HepG2 (cell line): Measurements from ENCODE around the gene PCBP2. TPM values are rescaled to one million over a fixed set of nuclear protein-coding genes. Genes with fewer than 3 reads are reported as not detected.

Source experiments
- CCAR2 ChIP-seq: fragments of 200-400 bp; formaldehyde crosslinking; optimal IDR thresholded peaks from 2 replicates; pipeline ENCODE3; 2018; ENCODE audit warnings: low read depth, mild to moderate bottlenecking, low read length, moderate library complexity
- FOXO1 ChIP-seq: sonication (generic); formaldehyde crosslinking; IDR thresholded peaks from 2 replicates; pipeline ENCODE4 v1.4.0; 2020; ENCODE audit warnings: missing genetic modification reagents
- IKZF4 ChIP-seq: sonication (generic); formaldehyde crosslinking; IDR thresholded peaks from 2 replicates; pipeline ENCODE4 v1.5.1; 2020; ENCODE audit warnings: borderline replicate concordance, mild to moderate bottlenecking, low read depth, missing genetic modification reagents; ENCODE audit errors: not compliant biosample characterization
- MAZ ChIP-seq, 2 experiments: sonication (generic) in 1 of 2; formaldehyde crosslinking in 1 of 2; IDR thresholded peaks; 2 replicates each; pipeline versions ENCODE4 v1.5.0 to v1.6.1; 2012 to 2020; ENCODE audit warnings: low read depth in 2 of 2, mild to moderate bottlenecking in 2 of 2, borderline replicate concordance in 1 of 2, improper control_type of control experiment in 1 of 2, low read length in 1 of 2, missing genetic modification reagents in 1 of 2, moderate library complexity in 1 of 2
- SUZ12 ChIP-seq: fragments of 150-350 bp; IDR thresholded peaks from 2 replicates; pipeline ENCODE4 v1.6.1; 2014; ENCODE audit warnings: low read depth, low read length
- TBX3 ChIP-seq: fragments of 450-650 bp; IDR thresholded peaks from 2 replicates; pipeline ENCODE4 v1.6.1; 2017; ENCODE audit warnings: antibody characterized with exemption, mild to moderate bottlenecking, inconsistent platforms, borderline replicate concordance
- TP53 ChIP-seq: sonication (generic); formaldehyde crosslinking; conservative IDR thresholded peaks from 2 replicates; pipeline ENCODE4 v1.4.0; 2020; ENCODE audit warnings: missing genetic modification reagents
- WIZ ChIP-seq: sonication (generic); formaldehyde crosslinking; IDR thresholded peaks from 2 replicates; pipeline ENCODE4 v1.5.1; 2020; ENCODE audit warnings: mild to moderate bottlenecking, missing genetic modification reagents
- ZFP82 ChIP-seq: sonication (generic); formaldehyde crosslinking; IDR thresholded peaks from 2 replicates; pipeline ENCODE4 v1.5.1; 2020; ENCODE audit warnings: mild to moderate bottlenecking, missing genetic modification reagents, borderline replicate concordance
- ZNF773 ChIP-seq: sonication (generic); formaldehyde crosslinking; IDR thresholded peaks from 2 replicates; pipeline ENCODE4 v1.4.0; 2020; ENCODE audit warnings: missing genetic modification reagents, borderline replicate concordance
- ZSCAN22 ChIP-seq: sonication (generic); formaldehyde crosslinking; IDR thresholded peaks from 2 replicates; pipeline ENCODE4 v1.4.0; 2020; ENCODE audit warnings: mild to moderate bottlenecking, missing genetic modification reagents
- ZSCAN25 ChIP-seq: sonication (generic); formaldehyde crosslinking; IDR thresholded peaks from 2 replicates; pipeline ENCODE4 v1.8.0; 2022; ENCODE audit warnings: mild to moderate bottlenecking, missing genetic modification reagents
- polyA plus RNA-seq, 8 experiments: library from polyadenylated mRNA; depleted of rRNA in 3 of 8; stranded (reverse) in 7 of 8; unstranded in 1 of 8; fragments of >200 nt; fragmentation: Illumina TruSeq in 4 of 8; extraction: Trizol in 4 of 8; gene quantifications; 2 replicates each; pipeline versions ENCODE4 v1.2.1 to v1.2.3, GENCODE V29; 2011 to 2016; ENCODE audit warnings: low read depth in 4 of 8, missing spikeins in 1 of 8, mixed read lengths in 1 of 8; ENCODE audit not compliant: insufficient read depth in 1 of 8
- total RNA-seq, 5 experiments: library from RNA; depleted of rRNA; stranded (reverse); fragments of >200 nt; fragmentation: Illumina TruSeq; extraction: Trizol; gene quantifications; 2 replicates each; pipeline ENCODE4 v1.2.3, GENCODE V29; 2016; ENCODE audit warnings: low read depth in 1 of 5
- TF ChIP-seq, protein P1 (sequence below): sonication (generic); formaldehyde crosslinking; IDR thresholded peaks from 2 replicates; pipeline ENCODE4 v1.9.0; 2022; ENCODE audit warnings: low read depth, missing genetic modification reagents
- TF ChIP-seq, protein P2 (sequence below): IDR thresholded peaks from 2 replicates; pipeline ENCODE4 v1.6.1; 2012; ENCODE audit warnings: inconsistent platforms
- TF ChIP-seq, protein P3 (sequence below): sonication (generic); formaldehyde crosslinking; IDR thresholded peaks from 2 replicates; pipeline ENCODE4 v1.9.0; 2021; ENCODE audit warnings: missing genetic modification reagents, mild to moderate bottlenecking, borderline replicate concordance
- TF ChIP-seq, protein P4 (sequence below): IDR thresholded peaks from 2 replicates; pipeline ENCODE4 v1.6.1; 2016
- TF ChIP-seq, protein P5 (sequence below): sonication (generic); formaldehyde crosslinking; IDR thresholded peaks from 2 replicates; pipeline ENCODE4 v1.9.0; 2022; ENCODE audit warnings: missing genetic modification reagents, mild to moderate bottlenecking, borderline replicate concordance
- TF ChIP-seq, protein P6 (sequence below): sonication (generic); formaldehyde crosslinking; IDR thresholded peaks from 2 replicates; pipeline ENCODE4 v1.5.0; 2020; ENCODE audit warnings: missing genetic modification reagents, mild to moderate bottlenecking, borderline replicate concordance

PCBP2 gene
- total and polyA plus RNA-seq, 2 of the 13 experiments (the other 11 are each of a cell fraction or from before 2014, with no cell fraction given): 154 to 345 TPM

DNA sequence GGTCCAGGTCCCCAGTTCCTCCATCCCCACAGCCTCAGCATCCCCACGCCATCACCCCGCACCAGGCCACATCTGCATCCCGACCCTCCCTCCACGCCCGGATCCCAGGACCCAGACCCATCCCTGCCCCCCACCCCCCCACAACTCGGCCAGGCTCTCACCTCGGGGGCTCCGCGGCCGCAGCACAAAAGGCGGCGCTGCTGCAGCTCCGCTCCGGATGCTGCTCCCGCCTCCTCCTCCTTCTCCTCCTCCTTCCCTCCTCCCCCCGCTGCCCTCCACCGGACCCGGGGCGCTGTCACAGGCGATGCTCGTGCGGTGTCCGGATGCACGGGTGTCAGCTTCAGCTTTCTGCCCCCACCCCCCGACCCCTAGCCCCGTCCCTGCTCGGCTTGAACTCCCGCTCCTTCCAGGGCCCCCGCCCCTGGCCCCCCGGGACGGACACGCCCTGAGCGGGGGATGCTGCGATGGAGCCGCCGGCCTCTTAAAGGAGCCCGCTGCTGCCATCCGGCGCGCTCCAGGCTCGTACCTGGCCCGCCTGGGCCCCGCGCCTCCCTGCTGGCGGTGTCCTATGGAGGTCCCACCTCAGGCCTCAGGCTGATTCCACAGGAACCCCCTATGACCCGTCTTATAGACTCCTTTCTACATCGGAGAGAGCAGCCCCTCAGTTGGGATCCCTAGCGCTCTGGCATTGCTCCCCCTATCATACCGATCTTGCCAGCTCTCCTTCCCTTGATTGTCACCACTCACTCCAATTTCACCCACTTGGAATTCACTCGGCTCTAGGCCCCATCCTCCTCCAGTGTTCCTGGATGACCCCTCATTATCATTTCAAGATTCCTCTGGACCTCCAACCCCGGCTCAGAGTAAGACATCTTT, 47.6 kb downstream of the PCBP2 start, which contains the start of gene MAP3K12 (continued):
- TF ChIP-seq WIZ (CRISPR knock-in tag) (no peak), ZFP82 (CRISPR knock-in tag) (no peak), TP53 (CRISPR knock-in tag) (no peak), CCAR2 (no peak), MAZ (IDR thresholded peaks at IDR 0.05; ENCODE audit: borderline replicate concordance, low read depth, low read length) (peak; percentile 62; the same call in 1 of the 2 replicates), MAZ (CRISPR knock-in tag; IDR thresholded peaks at IDR 0.05; ENCODE audit: low read depth) (no peak), ZSCAN22 (no peak), IKZF4 (CRISPR knock-in tag) (no peak), ZNF773 (CRISPR knock-in tag) (no peak), SUZ12 (no peak), FOXO1 (no peak), ZSCAN25 (CRISPR knock-in tag) (no peak), TBX3 (no peak)
- TF ChIP-seq, protein P1, sequence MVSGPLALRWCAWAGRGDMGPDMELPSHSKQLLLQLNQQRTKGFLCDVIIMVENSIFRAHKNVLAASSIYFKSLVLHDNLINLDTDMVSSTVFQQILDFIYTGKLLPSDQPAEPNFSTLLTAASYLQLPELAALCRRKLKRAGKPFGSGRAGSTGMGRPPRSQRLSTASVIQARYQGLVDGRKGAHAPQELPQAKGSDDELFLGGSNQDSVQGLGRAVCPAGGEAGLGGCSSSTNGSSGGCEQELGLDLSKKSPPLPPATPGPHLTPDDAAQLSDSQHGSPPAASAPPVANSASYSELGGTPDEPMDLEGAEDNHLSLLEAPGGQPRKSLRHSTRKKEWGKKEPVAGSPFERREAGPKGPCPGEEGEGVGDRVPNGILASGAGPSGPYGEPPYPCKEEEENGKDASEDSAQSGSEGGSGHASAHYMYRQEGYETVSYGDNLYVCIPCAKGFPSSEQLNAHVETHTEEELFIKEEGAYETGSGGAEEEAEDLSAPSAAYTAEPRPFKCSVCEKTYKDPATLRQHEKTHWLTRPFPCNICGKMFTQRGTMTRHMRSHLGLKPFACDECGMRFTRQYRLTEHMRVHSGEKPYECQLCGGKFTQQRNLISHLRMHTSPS (CRISPR knock-in tag): no peak
- TF ChIP-seq, protein P2, sequence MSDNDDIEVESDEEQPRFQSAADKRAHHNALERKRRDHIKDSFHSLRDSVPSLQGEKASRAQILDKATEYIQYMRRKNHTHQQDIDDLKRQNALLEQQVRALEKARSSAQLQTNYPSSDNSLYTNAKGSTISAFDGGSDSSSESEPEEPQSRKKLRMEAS: no peak
- TF ChIP-seq, protein P3, sequence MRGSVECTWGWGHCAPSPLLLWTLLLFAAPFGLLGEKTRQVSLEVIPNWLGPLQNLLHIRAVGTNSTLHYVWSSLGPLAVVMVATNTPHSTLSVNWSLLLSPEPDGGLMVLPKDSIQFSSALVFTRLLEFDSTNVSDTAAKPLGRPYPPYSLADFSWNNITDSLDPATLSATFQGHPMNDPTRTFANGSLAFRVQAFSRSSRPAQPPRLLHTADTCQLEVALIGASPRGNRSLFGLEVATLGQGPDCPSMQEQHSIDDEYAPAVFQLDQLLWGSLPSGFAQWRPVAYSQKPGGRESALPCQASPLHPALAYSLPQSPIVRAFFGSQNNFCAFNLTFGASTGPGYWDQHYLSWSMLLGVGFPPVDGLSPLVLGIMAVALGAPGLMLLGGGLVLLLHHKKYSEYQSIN (CRISPR knock-in tag): no peak
- TF ChIP-seq, protein P4, sequence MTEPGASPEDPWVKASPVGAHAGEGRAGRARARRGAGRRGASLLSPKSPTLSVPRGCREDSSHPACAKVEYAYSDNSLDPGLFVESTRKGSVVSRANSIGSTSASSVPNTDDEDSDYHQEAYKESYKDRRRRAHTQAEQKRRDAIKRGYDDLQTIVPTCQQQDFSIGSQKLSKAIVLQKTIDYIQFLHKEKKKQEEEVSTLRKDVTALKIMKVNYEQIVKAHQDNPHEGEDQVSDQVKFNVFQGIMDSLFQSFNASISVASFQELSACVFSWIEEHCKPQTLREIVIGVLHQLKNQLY (CRISPR knock-in tag): no peak
- TF ChIP-seq, protein P5, sequence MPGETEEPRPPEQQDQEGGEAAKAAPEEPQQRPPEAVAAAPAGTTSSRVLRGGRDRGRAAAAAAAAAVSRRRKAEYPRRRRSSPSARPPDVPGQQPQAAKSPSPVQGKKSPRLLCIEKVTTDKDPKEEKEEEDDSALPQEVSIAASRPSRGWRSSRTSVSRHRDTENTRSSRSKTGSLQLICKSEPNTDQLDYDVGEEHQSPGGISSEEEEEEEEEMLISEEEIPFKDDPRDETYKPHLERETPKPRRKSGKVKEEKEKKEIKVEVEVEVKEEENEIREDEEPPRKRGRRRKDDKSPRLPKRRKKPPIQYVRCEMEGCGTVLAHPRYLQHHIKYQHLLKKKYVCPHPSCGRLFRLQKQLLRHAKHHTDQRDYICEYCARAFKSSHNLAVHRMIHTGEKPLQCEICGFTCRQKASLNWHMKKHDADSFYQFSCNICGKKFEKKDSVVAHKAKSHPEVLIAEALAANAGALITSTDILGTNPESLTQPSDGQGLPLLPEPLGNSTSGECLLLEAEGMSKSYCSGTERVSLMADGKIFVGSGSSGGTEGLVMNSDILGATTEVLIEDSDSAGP (CRISPR knock-in tag): peak; percentile 88
- TF ChIP-seq, protein P6, sequence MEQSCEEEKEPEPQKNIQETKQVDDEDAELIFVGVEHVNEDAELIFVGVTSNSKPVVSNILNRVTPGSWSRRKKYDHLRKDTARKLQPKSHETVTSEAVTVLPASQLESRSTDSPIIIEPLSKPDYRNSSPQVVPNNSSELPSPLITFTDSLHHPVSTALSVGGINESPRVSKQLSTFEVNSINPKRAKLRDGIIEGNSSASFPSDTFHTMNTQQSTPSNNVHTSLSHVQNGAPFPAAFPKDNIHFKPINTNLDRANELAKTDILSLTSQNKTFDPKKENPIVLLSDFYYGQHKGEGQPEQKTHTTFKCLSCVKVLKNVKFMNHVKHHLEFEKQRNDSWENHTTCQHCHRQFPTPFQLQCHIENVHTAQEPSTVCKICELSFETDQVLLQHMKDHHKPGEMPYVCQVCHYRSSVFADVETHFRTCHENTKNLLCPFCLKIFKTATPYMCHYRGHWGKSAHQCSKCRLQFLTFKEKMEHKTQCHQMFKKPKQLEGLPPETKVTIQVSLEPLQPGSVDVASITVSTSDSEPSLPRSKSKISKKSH (CRISPR knock-in tag): no peak
